Astrocyte (in vitro differentiated cells and primary cell): ENCODE data around the gene KCNQ1OT1. TPM values are rescaled to one million over a fixed set of nuclear protein-coding genes. Genes with fewer than 3 reads are reported as not detected.

Source experiments
- DNase-seq: peaks from one replicate; pipeline ENCODE4 v3.0.0-alpha.2; 2010; ENCODE audit warnings: low read depth
- FAIRE-seq: peaks from 2 replicates; lab custom pipeline; 2011; peaks lifted over from hg19 to GRCh38; lab: Jason Lieb, UNC
- H2AFZ ChIP-seq: 2 replicates; pipeline ENCODE4 v1.6.0; 2012; ENCODE audit warnings: low read depth, low read length, inconsistent platforms
- H3K27ac ChIP-seq: 2 replicates; pipeline ENCODE4 v1.5.1; 2011; ENCODE audit warnings: low read depth, low read length, inconsistent platforms
- H3K27me3 ChIP-seq: 2 replicates; pipeline ENCODE4 v1.6.0; 2011; ENCODE audit warnings: low read length, inconsistent platforms; ENCODE audit not compliant: insufficient read depth
- H3K36me3 ChIP-seq: 2 replicates; pipeline ENCODE4 v1.5.1; 2011; ENCODE audit warnings: low read length, inconsistent platforms; ENCODE audit not compliant: insufficient read depth
- H3K4me1 ChIP-seq: 2 replicates; pipeline ENCODE4 v1.5.1; 2011; ENCODE audit warnings: low read length, inconsistent platforms; ENCODE audit not compliant: insufficient read depth
- H3K4me2 ChIP-seq: 2 replicates; pipeline ENCODE4 v1.6.0; 2012; ENCODE audit warnings: low read length, inconsistent platforms
- H3K4me3 ChIP-seq: 2 replicates; pipeline ENCODE4 v1.5.1; 2011; ENCODE audit warnings: low read depth, mild to moderate bottlenecking, low read length, inconsistent platforms; ENCODE audit not compliant: insufficient read depth
- H3K79me2 ChIP-seq: 2 replicates; pipeline ENCODE4 v1.6.0; 2012; ENCODE audit warnings: mild to moderate bottlenecking, low read length, inconsistent platforms; ENCODE audit not compliant: insufficient read depth
- H3K9ac ChIP-seq: 2 replicates; pipeline ENCODE4 v1.6.0; 2012; ENCODE audit warnings: mild to moderate bottlenecking, low read length, inconsistent platforms
- H3K9me3 ChIP-seq: 2 replicates; pipeline ENCODE4 v1.5.1; 2012; ENCODE audit warnings: low read depth, mild to moderate bottlenecking, low read length, inconsistent platforms; ENCODE audit not compliant: insufficient read depth
- H4K20me1 ChIP-seq: 2 replicates; pipeline ENCODE4 v1.6.0; 2012; ENCODE audit warnings: low read length, inconsistent platforms; ENCODE audit not compliant: insufficient read depth
- H3K27ac Mint-ChIP-seq: one replicate; pipeline ENCODE4 v1.8.0; 2021; ENCODE audit warnings: mild to moderate bottlenecking, mixed read lengths; ENCODE audit not compliant: unreplicated experiment
- H3K27me3 Mint-ChIP-seq: one replicate; pipeline ENCODE4 v1.8.0; 2021; ENCODE audit warnings: low read depth, mixed read lengths; ENCODE audit not compliant: unreplicated experiment
- H3K36me3 Mint-ChIP-seq: one replicate; pipeline ENCODE4 v1.8.0; 2021; ENCODE audit warnings: low read depth, mixed read lengths; ENCODE audit not compliant: unreplicated experiment
- H3K4me1 Mint-ChIP-seq: one replicate; pipeline ENCODE4 v1.8.0; 2021; ENCODE audit warnings: low read depth, mixed read lengths; ENCODE audit not compliant: unreplicated experiment
- H3K4me3 Mint-ChIP-seq: one replicate; pipeline ENCODE4 v1.8.0; 2021; ENCODE audit warnings: mild to moderate bottlenecking, moderate library complexity, mixed read lengths; ENCODE audit not compliant: unreplicated experiment
- H3K9me3 Mint-ChIP-seq: one replicate; pipeline ENCODE4 v1.8.0; 2021; ENCODE audit warnings: mild to moderate bottlenecking, mixed read lengths; ENCODE audit not compliant: unreplicated experiment
- CTCF ChIP-seq: IDR thresholded peaks from 2 replicates; pipeline ENCODE4 v1.5.1; 2011; ENCODE audit warnings: low read depth, mild to moderate bottlenecking, inconsistent platforms, low read length, moderate library complexity; ENCODE audit not compliant: insufficient read depth
- EZH2 ChIP-seq: IDR thresholded peaks from 2 replicates; pipeline ENCODE4 v1.6.1; 2012; ENCODE audit warnings: mild to moderate bottlenecking, low read length, inconsistent platforms; ENCODE audit not compliant: insufficient read depth
- total RNA-seq: library from RNA; stranded (reverse); gene quantifications from 2 replicates; pipeline ENCODE4 v1.2.1, GENCODE V29; 2021

KCNQ1OT1 gene
- total RNA-seq, 1 donor from 2014 or later = 2.5 TPM

GRCh38 chr11:2650343-2650867 lies 49.4 kb downstream of the KCNQ1OT1 start:
- Histone ChIP-seq H3K4me2 (no peak overlapping the region), H3K4me1 (no peaks in the 10 kb centered on the region), H3K9me3 (peaks cover 47% of the 10 kb centered on the region), H3K79me2 (no peaks in the 10 kb centered on the region), H2AFZ (no peak overlapping the region), H3K9ac (no peak overlapping the region), H4K20me1 (no peaks in the 10 kb centered on the region), H3K36me3 (no peaks in the 10 kb centered on the region), H3K27me3 (no peaks in the 10 kb centered on the region), H3K27ac (no peak overlapping the region), H3K4me3 (no peak overlapping the region)
- H3K27me3 Mint-ChIP-seq = no peaks in the 10 kb centered on the region
- DNase-seq (no peak), FAIRE-seq (no peak)
- H3K4me3 Mint-ChIP-seq = no peak overlapping the region
- peaks cover 4% of the 10 kb centered on the region for H3K4me1 Mint-ChIP-seq
- H3K27ac Mint-ChIP-seq = no peak overlapping the region
- peaks cover 65% of the 10 kb centered on the region for H3K9me3 Mint-ChIP-seq
- TF ChIP-seq EZH2 (no peak), CTCF (no peak)
- peaks cover 21% of the 10 kb centered on the region for H3K36me3 Mint-ChIP-seq

DNA sequence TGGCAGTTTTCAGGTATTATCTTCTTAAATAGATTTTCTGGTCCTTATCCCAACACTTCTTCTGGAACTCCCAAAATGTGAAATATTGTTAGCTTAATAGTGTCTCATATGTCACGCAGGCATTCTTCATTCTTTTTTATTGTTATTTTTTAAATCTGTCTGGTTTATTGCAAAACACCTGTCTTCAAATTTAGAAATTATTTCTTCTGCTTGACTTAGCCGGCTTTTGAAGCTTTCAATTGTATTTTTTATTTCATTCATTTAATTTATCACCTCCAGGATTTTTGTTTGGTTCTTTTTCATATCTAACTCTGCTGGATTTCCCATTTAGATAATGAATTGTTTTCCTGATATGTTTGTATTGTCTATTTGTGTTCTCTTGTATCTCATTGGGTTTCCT lies 49.9 kb downstream of the KCNQ1OT1 start:
- no peaks in the 10 kb centered on the region for H3K27me3 Mint-ChIP-seq
- peaks cover 21% of the 10 kb centered on the region for H3K36me3 Mint-ChIP-seq
- DNase-seq (no peak), FAIRE-seq (no peak)
- H3K9me3 ChIP-seq = peaks cover 53% of the 10 kb centered on the region
- H3K4me1 Mint-ChIP-seq = peaks cover 4% of the 10 kb centered on the region
- H3K79me2 ChIP-seq = no peaks in the 10 kb centered on the region
- H3K27me3 ChIP-seq = no peaks in the 10 kb centered on the region
- H3K4me3 ChIP-seq = no peak overlapping the region
- H3K4me3 Mint-ChIP-seq = no peak overlapping the region
- H3K9ac ChIP-seq = no peak overlapping the region
- H2AFZ ChIP-seq = no peak overlapping the region
- H3K9me3 Mint-ChIP-seq = peaks cover 67% of the 10 kb centered on the region
- H3K36me3 ChIP-seq = no peaks in the 10 kb centered on the region
- TF ChIP-seq EZH2 (no peak), CTCF (no peak)
- H3K4me2 ChIP-seq = no peak overlapping the region
- H3K27ac Mint-ChIP-seq = no peak overlapping the region
- no peaks in the 10 kb centered on the region for H3K4me1 ChIP-seq
- no peak overlapping the region for H3K27ac ChIP-seq
- H4K20me1 ChIP-seq = no peaks in the 10 kb centered on the region

DNA sequence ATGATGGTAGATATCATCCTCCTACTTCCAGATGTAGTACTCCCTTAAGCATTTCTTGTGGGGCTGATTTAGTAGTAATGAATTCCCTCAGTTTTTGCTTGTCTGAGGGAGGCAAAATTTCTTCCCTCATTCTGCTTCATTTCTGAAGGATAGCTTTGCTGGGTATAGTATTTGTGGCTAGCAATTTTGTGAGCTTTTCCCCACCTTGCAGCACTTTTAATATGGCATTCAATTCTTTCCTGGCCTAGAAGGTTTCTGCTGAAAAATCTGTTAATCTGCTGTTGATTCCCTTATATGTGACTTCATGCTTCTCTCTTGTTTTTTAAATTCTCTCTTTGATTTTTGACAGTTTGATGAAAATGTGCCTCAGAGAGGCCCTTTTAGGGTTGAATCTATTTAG lies 50.4 kb downstream of the KCNQ1OT1 start:
- peaks cover 20% of the 10 kb centered on the region for H3K36me3 Mint-ChIP-seq
- no peaks in the 10 kb centered on the region for H4K20me1 ChIP-seq
- H3K9ac ChIP-seq = no peak overlapping the region
- no peak overlapping the region for H3K4me3 Mint-ChIP-seq
- no peaks in the 10 kb centered on the region for H3K27me3 ChIP-seq
- no peaks in the 10 kb centered on the region for H3K4me1 ChIP-seq
- no peak overlapping the region for H3K27ac ChIP-seq
- DNase-seq = no peak
- no peak overlapping the region for H2AFZ ChIP-seq
- H3K4me1 Mint-ChIP-seq = peaks cover 4% of the 10 kb centered on the region
- no peak overlapping the region for H3K4me2 ChIP-seq
- TF ChIP-seq CTCF = no peak
- TF ChIP-seq EZH2 = no peak
- no peak overlapping the region for H3K4me3 ChIP-seq
- FAIRE-seq = no peak
- no peaks in the 10 kb centered on the region for H3K79me2 ChIP-seq
- H3K27ac Mint-ChIP-seq = no peak overlapping the region
- peaks cover 68% of the 10 kb centered on the region for H3K9me3 Mint-ChIP-seq
- peaks cover 57% of the 10 kb centered on the region for H3K9me3 ChIP-seq
- H3K27me3 Mint-ChIP-seq = no peaks in the 10 kb centered on the region
- H3K36me3 ChIP-seq = no peaks in the 10 kb centered on the region
